ENCODE measurements around the gene AKT1. TPM values are rescaled to one million over a fixed set of nuclear protein-coding genes. Genes with fewer than 3 reads are reported as not detected.

AKT1 gene
- total RNA-seq, 1 experiment from 2014 or later, result 83.3 TPM

- CTCF ChIA-PET, result no interaction called here
- TF ChIP-seq CTCF (IDR thresholded peaks at IDR 0.05; ENCODE audit: unreplicated experiment), result no peak
- Mint-ChIP-seq H3K9me3 (ENCODE audit: unreplicated experiment) (no peaks in the 10 kb centered on the region), H3K4me1 (ENCODE audit: insufficient read depth, unreplicated experiment) (no peaks in the 10 kb centered on the region), H3K36me3 (ENCODE audit: insufficient read depth, unreplicated experiment) (peaks cover 7% of the 10 kb centered on the region), H3K4me3 (ENCODE audit: unreplicated experiment) (no peak overlapping the region), H3K27ac (ENCODE audit: low read depth, unreplicated experiment) (no peak overlapping the region), H3K27me3 (ENCODE audit: insufficient read depth, unreplicated experiment) (no peaks in the 10 kb centered on the region)
- DNase-seq (ENCODE audit: unreplicated experiment), result no peak
- intact Hi-C loops (cut with micrococcal nuclease), result no loop called here
- POLR2A ChIA-PET, result no interaction called here
- BruUV-seq (replicated peaks), result no TSS peak
Measured at GRCh38 chr14:104782808-104783139, 12.8 kb downstream of the AKT1 start.

DNA sequence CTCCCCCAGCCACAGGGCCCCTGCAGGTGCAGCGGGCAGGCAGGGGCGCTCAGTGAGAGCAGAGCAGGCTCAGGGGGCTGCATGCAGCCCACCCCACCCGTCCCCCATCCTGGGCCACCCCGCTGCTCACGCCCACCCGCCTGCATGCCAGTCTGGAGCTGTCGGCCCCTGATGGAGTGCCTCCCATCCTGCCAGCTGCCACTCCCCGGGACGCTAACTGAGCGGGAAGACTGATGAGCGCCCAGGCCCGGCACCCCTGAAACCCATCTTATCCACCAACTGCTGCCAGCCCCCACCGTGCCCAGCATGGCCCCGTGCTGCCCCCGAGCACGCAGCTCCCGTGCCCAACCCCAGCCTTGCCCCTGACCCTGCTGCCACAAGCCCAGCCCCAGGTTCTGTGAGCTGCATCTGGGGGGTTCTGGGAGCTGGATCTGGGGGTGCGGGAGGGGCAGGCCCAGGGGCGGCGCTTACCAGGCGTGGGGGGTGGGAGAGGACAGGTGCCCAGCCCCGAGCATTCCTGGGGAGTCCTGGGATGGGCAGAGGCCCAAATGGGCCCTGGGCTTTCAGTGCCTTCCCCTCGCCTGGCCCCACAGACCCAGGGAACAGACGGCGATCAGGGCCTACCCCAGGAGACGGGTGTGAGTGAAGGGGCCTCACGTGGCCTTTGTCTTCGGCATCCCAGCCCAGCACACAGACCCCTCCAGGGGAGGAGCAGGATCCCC is 13.3 kb downstream of the AKT1 start:
- no peaks in the 10 kb centered on the region for H3K27me3 Mint-ChIP-seq (ENCODE audit: insufficient read depth, unreplicated experiment)
- H3K4me1 Mint-ChIP-seq (ENCODE audit: insufficient read depth, unreplicated experiment), result no peaks in the 10 kb centered on the region
- POLR2A ChIA-PET, result no interaction called here
- no peak for TF ChIP-seq CTCF (IDR thresholded peaks at IDR 0.05; ENCODE audit: unreplicated experiment)
- H3K9me3 Mint-ChIP-seq (ENCODE audit: unreplicated experiment), result no peaks in the 10 kb centered on the region
- H3K36me3 Mint-ChIP-seq (ENCODE audit: insufficient read depth, unreplicated experiment), result peaks cover 7% of the 10 kb centered on the region
- H3K27ac Mint-ChIP-seq (ENCODE audit: low read depth, unreplicated experiment), result no peak overlapping the region
- CTCF ChIA-PET, result interaction anchor here (1.2 kb wide), 1 partner anchor 14 kb away, joined by 4 read pairs; no protein-coding TSS in a partner anchor
- intact Hi-C loops (cut with micrococcal nuclease), result no loop called here
- no peak for DNase-seq (ENCODE audit: unreplicated experiment)
- no TSS peak for BruUV-seq (replicated peaks)
- H3K4me3 Mint-ChIP-seq (ENCODE audit: unreplicated experiment), result no peak overlapping the region

DNA sequence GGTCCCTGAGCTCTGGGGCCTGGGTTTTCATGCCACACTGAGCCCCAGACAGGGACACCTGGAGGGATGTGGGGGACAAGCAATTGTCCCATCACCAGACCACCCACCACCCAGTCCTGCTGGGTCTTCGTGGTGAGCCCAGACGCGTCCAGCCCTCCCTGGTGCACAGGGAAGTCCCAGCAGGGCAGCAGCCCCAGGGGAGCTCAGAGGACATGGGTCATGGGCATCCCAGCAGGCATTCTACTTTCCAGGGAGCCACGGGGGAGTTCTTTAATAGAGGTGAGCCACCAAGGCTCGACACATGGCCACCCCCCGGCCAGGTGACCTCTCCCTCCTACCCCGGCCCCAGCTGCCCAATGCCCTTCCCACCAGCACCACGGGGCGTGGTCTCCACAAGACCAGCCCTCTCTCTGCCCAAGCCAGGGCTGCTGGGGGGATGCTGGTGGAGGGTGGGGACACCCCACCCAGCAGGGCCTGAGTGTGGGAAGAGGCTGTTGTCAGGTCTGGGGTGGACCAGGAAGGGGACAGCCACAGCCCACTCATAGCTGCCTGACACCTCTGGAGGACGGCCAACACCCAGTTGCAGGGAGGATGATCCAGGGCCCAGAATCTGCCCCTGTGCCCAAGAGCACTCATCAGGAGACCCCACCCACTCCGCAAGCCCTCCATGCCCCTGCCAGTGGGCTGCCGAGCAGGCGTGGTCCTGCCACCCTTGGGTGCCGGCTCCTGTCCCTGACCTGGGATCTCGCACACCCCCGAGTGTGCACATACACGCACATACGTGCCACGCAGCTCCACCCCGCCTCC is 14.1 kb downstream of the AKT1 start:
- ChIA-PET CTCF (interaction anchor here (0.6 to 1.2 kb wide), 2 partner anchors 13 to 32 kb away, joined by 3 to 4 read pairs; no protein-coding TSS in a partner anchor), POLR2A (no interaction called here)
- TF ChIP-seq CTCF (IDR thresholded peaks at IDR 0.05; ENCODE audit: unreplicated experiment), result no peak
- peaks cover 7% of the 10 kb centered on the region for H3K36me3 Mint-ChIP-seq (ENCODE audit: insufficient read depth, unreplicated experiment)
- H3K4me3 Mint-ChIP-seq (ENCODE audit: unreplicated experiment), result no peak overlapping the region
- BruUV-seq (replicated peaks), result no TSS peak
- H3K27me3 Mint-ChIP-seq (ENCODE audit: insufficient read depth, unreplicated experiment), result no peaks in the 10 kb centered on the region
- H3K9me3 Mint-ChIP-seq (ENCODE audit: unreplicated experiment), result no peaks in the 10 kb centered on the region
- no peak overlapping the region for H3K27ac Mint-ChIP-seq (ENCODE audit: low read depth, unreplicated experiment)
- DNase-seq (ENCODE audit: unreplicated experiment), result no peak
- no peaks in the 10 kb centered on the region for H3K4me1 Mint-ChIP-seq (ENCODE audit: insufficient read depth, unreplicated experiment)
- intact Hi-C loops (cut with micrococcal nuclease), result no loop called here

DNA sequence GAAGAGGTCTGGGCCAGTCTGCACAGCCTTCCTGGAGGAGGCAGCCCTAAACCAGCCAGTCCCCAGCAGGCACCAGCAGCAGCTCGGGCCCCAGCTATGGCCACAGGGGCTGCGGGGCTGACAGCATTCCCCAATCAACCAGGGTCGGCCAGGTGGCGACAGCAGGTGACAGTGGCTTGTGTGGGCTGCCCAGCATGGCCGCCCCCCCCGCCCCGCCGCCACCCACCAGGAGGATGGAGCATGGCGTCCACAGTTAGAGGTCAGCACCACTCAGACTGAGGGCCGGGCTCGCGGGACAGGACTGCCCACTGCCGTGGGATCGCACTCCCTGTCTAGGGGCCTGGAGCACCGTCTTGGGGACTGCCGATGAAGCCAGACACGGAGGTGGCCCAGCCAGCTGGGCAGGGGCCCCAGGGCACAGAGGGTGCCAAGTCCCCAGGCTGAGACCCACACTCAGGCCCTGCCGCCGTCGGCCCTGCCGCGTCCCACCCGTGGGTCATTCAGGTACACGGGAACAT is 15.0 kb downstream of the AKT1 start:
- no peaks in the 10 kb centered on the region for H3K27me3 Mint-ChIP-seq (ENCODE audit: insufficient read depth, unreplicated experiment)
- no peak overlapping the region for H3K4me3 Mint-ChIP-seq (ENCODE audit: unreplicated experiment)
- no peak for DNase-seq (ENCODE audit: unreplicated experiment)
- TF ChIP-seq CTCF (IDR thresholded peaks at IDR 0.05; ENCODE audit: unreplicated experiment), result no peak
- no peaks in the 10 kb centered on the region for H3K4me1 Mint-ChIP-seq (ENCODE audit: insufficient read depth, unreplicated experiment)
- H3K27ac Mint-ChIP-seq (ENCODE audit: low read depth, unreplicated experiment), result no peak overlapping the region
- peaks cover 7% of the 10 kb centered on the region for H3K36me3 Mint-ChIP-seq (ENCODE audit: insufficient read depth, unreplicated experiment)
- no peaks in the 10 kb centered on the region for H3K9me3 Mint-ChIP-seq (ENCODE audit: unreplicated experiment)
- intact Hi-C loops (cut with micrococcal nuclease), result no loop called here
- ChIA-PET POLR2A (no interaction called here), CTCF (interaction anchor here (0.6 to 1.0 kb wide), 3 partner anchors 12 to 31 kb away, joined by 3 to 4 read pairs (median 3); no protein-coding TSS in a partner anchor)
- no TSS peak for BruUV-seq (replicated peaks)

Data from MCF 10A (cell line).